ENCODE measurements around the gene CPEB1.

The CPEB1 gene

GRCh38 chr15:82670699-82671098, 23.5 kb upstream of the CPEB1 start:
- TF ChIP-seq EP300 (IDR thresholded peaks at IDR 0.05; ENCODE audit: borderline replicate concordance): no peak
- TF ChIP-seq RAD21 (IDR thresholded peaks at IDR 0.05; ENCODE audit: low read depth): no peak
- TF ChIP-seq TEAD4 (IDR thresholded peaks at IDR 0.05): no peak
- TF ChIP-seq TCF12 (IDR thresholded peaks at IDR 0.05; ENCODE audit: low read depth): no peak
- no peak for TF ChIP-seq FOXM1 (IDR thresholded peaks at IDR 0.05; ENCODE audit: borderline replicate concordance, low read depth)
- no peak for TF ChIP-seq USF1 (IDR thresholded peaks at IDR 0.05)
- no peak for TF ChIP-seq TAF1 (IDR thresholded peaks at IDR 0.05; ENCODE audit: low read depth)
- no peak for TF ChIP-seq CEBPB (IDR thresholded peaks at IDR 0.05)
- TF ChIP-seq MAX (IDR thresholded peaks at IDR 0.05): no peak
- TF ChIP-seq ZBTB7A (IDR thresholded peaks at IDR 0.05; ENCODE audit: low read depth): no peak
- TF ChIP-seq CREB1 (IDR thresholded peaks at IDR 0.05; ENCODE audit: low read depth): no peak
- no peak for TF ChIP-seq NFIC (IDR thresholded peaks at IDR 0.05)
- TF ChIP-seq EGR1 (IDR thresholded peaks at IDR 0.05): no peak
- no peak for TF ChIP-seq REST (IDR thresholded peaks at IDR 0.05; ENCODE audit: low read depth)
- TF ChIP-seq YY1 (IDR thresholded peaks at IDR 0.05; ENCODE audit: low read depth): no peak

- TF ChIP-seq REST (IDR thresholded peaks at IDR 0.05; ENCODE audit: low read depth): no peak
Observed at GRCh38 chr15:82666606-82667005, 19.4 kb upstream of the CPEB1 start.

GRCh38 chr15:82664021-82664420, 16.9 kb upstream of the CPEB1 start:
- TF ChIP-seq YY1 (IDR thresholded peaks at IDR 0.05; ENCODE audit: low read depth): no peak
- no peak for TF ChIP-seq USF1 (IDR thresholded peaks at IDR 0.05)
- no peak for TF ChIP-seq EGR1 (IDR thresholded peaks at IDR 0.05)
- no peak for TF ChIP-seq TEAD4 (IDR thresholded peaks at IDR 0.05)
- TF ChIP-seq EP300 (IDR thresholded peaks at IDR 0.05; ENCODE audit: borderline replicate concordance): no peak
- TF ChIP-seq RAD21 (IDR thresholded peaks at IDR 0.05; ENCODE audit: low read depth): no peak
- TF ChIP-seq FOXM1 (IDR thresholded peaks at IDR 0.05; ENCODE audit: borderline replicate concordance, low read depth): no peak
- TF ChIP-seq CEBPB (IDR thresholded peaks at IDR 0.05): no peak
- TF ChIP-seq NFIC (IDR thresholded peaks at IDR 0.05): no peak
- no peak for TF ChIP-seq ZBTB7A (IDR thresholded peaks at IDR 0.05; ENCODE audit: low read depth)
- no peak for TF ChIP-seq MAX (IDR thresholded peaks at IDR 0.05)
- no peak for TF ChIP-seq TCF12 (IDR thresholded peaks at IDR 0.05; ENCODE audit: low read depth)
- no peak for TF ChIP-seq CREB1 (IDR thresholded peaks at IDR 0.05; ENCODE audit: low read depth)
- no peak for TF ChIP-seq REST (IDR thresholded peaks at IDR 0.05; ENCODE audit: low read depth)
- TF ChIP-seq TAF1 (IDR thresholded peaks at IDR 0.05; ENCODE audit: low read depth): no peak

GRCh38 chr15:82663186-82663600, 16.0 kb upstream of the CPEB1 start:
- TF ChIP-seq TAF1 (IDR thresholded peaks at IDR 0.05; ENCODE audit: low read depth) (no peak), YY1 (IDR thresholded peaks at IDR 0.05; ENCODE audit: low read depth) (peak; percentile 82), REST (IDR thresholded peaks at IDR 0.05; ENCODE audit: low read depth) (peak; percentile 98), MAX (IDR thresholded peaks at IDR 0.05) (peak; percentile 98), USF1 (IDR thresholded peaks at IDR 0.05) (peak; percentile 70), TEAD4 (IDR thresholded peaks at IDR 0.05) (peak; percentile 42; the same call in 1 of the 2 replicates)
